ENCODE measurements around the gene TPX2. TPM values are rescaled to one million over a fixed set of nuclear protein-coding genes. Genes with fewer than 3 reads are reported as not detected.

Gene TPX2
- total and polyA plus RNA-seq, 2 of the 8 experiments (the other 6 are each of a cell fraction or from before 2014, with no cell fraction given), result 43.6 to 125 TPM

GRCh38 chr20:31845300-31845863, 106.3 kb downstream of the TPX2 start, which contains the start of gene FOXS1:
FOXS1 (minus strand) TSS chr20:31845604; CDS start chr20:31845542, 62 bp downstream.
- H3K9me3 ChIP-seq (ENCODE audit: insufficient read depth in 2 of 2, low read depth in 1 of 2, low read length in 1 of 2), result no peaks in the 10 kb centered on the region
- peak within 1 kb of the TSS; percentile 93 for H2BK20ac ChIP-seq (ENCODE audit: low read length)
- H3K18ac ChIP-seq (ENCODE audit: extremely low read depth, low read length), result no peak within 1 kb of the TSS; the same call in 1 of the 2 replicates
- H3K23ac ChIP-seq (ENCODE audit: insufficient read length), result no peak within 1 kb of the TSS
- no peak within 1 kb of the TSS for H4K91ac ChIP-seq (replicated peaks; ENCODE audit: insufficient read length, low read length)
- no peak within 1 kb of the TSS for H3K56ac ChIP-seq (replicated peaks; ENCODE audit: insufficient read length, low read depth, low read length)
- H2BK5ac ChIP-seq (ENCODE audit: low read depth, low read length), result peak within 1 kb of the TSS; percentile 60; the same call in 1 of the 2 replicates
- no peak within 1 kb of the TSS for H3K4ac ChIP-seq (replicated peaks; ENCODE audit: insufficient read length, low read depth, low read length)
- H3K4me1 ChIP-seq (replicated peaks in 1 of 4; ENCODE audit: control insufficient read depth in 3 of 4, insufficient read depth in 4 of 4, low read length in 3 of 4), result peaks cover 4 to 38% (median 33%) of the 10 kb centered on the region in 4 experiments
- no peaks in the 10 kb centered on the region for H3K79me1 ChIP-seq (ENCODE audit: low read depth, low read length)
- H4K20me1 ChIP-seq (replicated peaks in 1 of 2; ENCODE audit: control insufficient read depth in 1 of 2, insufficient read depth in 2 of 2, low read length in 2 of 2), result no peaks in the 10 kb centered on the region
- H4K5ac ChIP-seq (ENCODE audit: insufficient read length, low read depth, low read length), result no peak within 1 kb of the TSS
- H2BK12ac ChIP-seq (ENCODE audit: low read depth, low read length), result peak within 1 kb of the TSS; percentile 4; the same call in 1 of the 2 replicates
- no peaks in the 10 kb centered on the region for H3K79me2 ChIP-seq (ENCODE audit: control insufficient read depth in 1 of 2, insufficient read depth in 2 of 2, low read length in 2 of 2)
- peak within 1 kb of the TSS in 1 of 4 experiments; percentile 14; a peak in 1 of 8 replicates for H3K4me3 ChIP-seq (ENCODE audit: extremely low read depth in 1 of 4, insufficient read depth in 2 of 4, low read depth in 3 of 4, low read length in 4 of 4)
- CTCF ChIA-PET (ENCODE audit: partially characterized antibody), result interaction anchor here (0.6 to 4.2 kb wide), 15 partner anchors 9 to 803 kb away, joined by 3 to 44 read pairs (median 4); no protein-coding TSS in a partner anchor
- no peak within 1 kb of the TSS for H3K9ac ChIP-seq (replicated peaks in 1 of 4; ENCODE audit: extremely low read depth in 1 of 4, low read depth in 3 of 4, low read length in 3 of 4)
- no peak within 1 kb of the TSS for H4K8ac ChIP-seq (ENCODE audit: extremely low read depth, insufficient read depth, low read length)
- POLR2A ChIA-PET (ENCODE audit: partially characterized antibody), result interaction anchor here (0.9 to 1.1 kb wide), 2 partner anchors 11 to 22 kb away, joined by 3 to 4 read pairs; no protein-coding TSS in a partner anchor
- H2BK120ac ChIP-seq (replicated peaks; ENCODE audit: low read depth, low read length), result no peak within 1 kb of the TSS
- H3K27ac ChIP-seq (ENCODE audit: low read depth, low read length), result no peak within 1 kb of the TSS
- H3K14ac ChIP-seq (ENCODE audit: insufficient read length), result no peak within 1 kb of the TSS
- H2AFZ ChIP-seq (ENCODE audit: low read length), result no peak within 1 kb of the TSS
- peaks cover 5 to 25% (median 19%) of the 10 kb centered on the region in 4 experiments for H3K27me3 ChIP-seq (replicated peaks in 1 of 4; ENCODE audit: control insufficient read depth in 3 of 4, extremely low read depth in 1 of 4, insufficient read depth in 3 of 4, low read length in 3 of 4)
- no peak within 1 kb of the TSS for H2AK5ac ChIP-seq (ENCODE audit: low read depth, low read length)
- DNase-seq (ENCODE audit: low read depth in 1 of 2, low spot score in 2 of 2), result no peak
- WGBS, 2 experiments (ENCODE audit: extremely low coverage in 1 of 2, insufficient coverage in 1 of 2, insufficient read length in 1 of 2, insufficient replicate concordance in 2 of 2, low coverage in 1 of 2, low lambda C conversion rate in 2 of 2, missing lambda C conversion rate in 1 of 2), result 72% methylated on average over 21 of the region's 21 CpGs; no CpG with 5 or more reads in 1 of the 2 experiments
- peak within 1 kb of the TSS; percentile 84 for H2BK15ac ChIP-seq (ENCODE audit: low read length)
- peaks cover 4% of the 10 kb centered on the region for H3K23me2 ChIP-seq (ENCODE audit: low read depth, low read length)
- no peaks in the 10 kb centered on the region for H3K36me3 ChIP-seq (ENCODE audit: control insufficient read depth in 2 of 4, insufficient read depth in 4 of 4, low read length in 3 of 4)
- H3K4me2 ChIP-seq (ENCODE audit: insufficient read depth in 1 of 2, low read depth in 2 of 2, low read length in 2 of 2), result no peak within 1 kb of the TSS
- no peak for FAIRE-seq
- no peak for TF ChIP-seq KDM4A (IDR thresholded peaks at IDR 0.05; ENCODE audit: low read depth, low read length, severe bottlenecking)
- TF ChIP-seq POU5F1 (IDR thresholded peaks at IDR 0.05; ENCODE audit: low read depth, low read length), result no peak
- TF ChIP-seq SUZ12 (IDR thresholded peaks at IDR 0.05; ENCODE audit: low read length), result no peak
- no peak for TF ChIP-seq TEAD4 (IDR thresholded peaks at IDR 0.05; ENCODE audit: low read depth, low read length)
- TF ChIP-seq RFX5 (IDR thresholded peaks at IDR 0.05; ENCODE audit: borderline replicate concordance, low read depth, low read length), result no peak
